Frontal cortex (tissue), 4 donors: ENCODE measurements around the gene OR2V2. TPM values are rescaled to one million over a fixed set of nuclear protein-coding genes. Genes with fewer than 3 reads are reported as not detected.

Experiments
- DNase-seq, 2 donors: peaks; one replicate each; pipeline ENCODE4 v3.0.0; 2012; ENCODE audit warnings: low spot score in 2 of 2
- FAIRE-seq: peaks from 2 replicates; lab custom pipeline; 2012; peaks lifted over from hg19 to GRCh38; lab: Jason Lieb, UNC
- total RNA-seq: library from RNA; depleted of rRNA; stranded (reverse); fragments of >200 nt; gene quantifications from one replicate; pipeline ENCODE4 v1.2.3, GENCODE V29; 2014
- donor health status: control.
- donor health status: control.
- donor health status: control.

Gene OR2V2
- total RNA-seq, 1 donor from 2014 or later = not detected

GRCh38 chr5:181199881-181200638, 52.7 kb downstream of the OR2V2 start:
- DNase-seq (no peak), FAIRE-seq (no peak)

GRCh38 chr5:181200816-181201215, 53.4 kb downstream of the OR2V2 start:
- FAIRE-seq (no peak), DNase-seq (no peak)

GRCh38 chr5:181203093-181203711, 55.8 kb downstream of the OR2V2 start:
- DNase-seq = no peak
- no peak for FAIRE-seq

GRCh38 chr5:181203777-181204112, 56.4 kb downstream of the OR2V2 start:
- FAIRE-seq = no peak
- no peak for DNase-seq

- DNase-seq = no peak
- FAIRE-seq = no peak
Observed at GRCh38 chr5:181204113-181204825, 56.9 kb downstream of the OR2V2 start.

- FAIRE-seq (no peak), DNase-seq (no peak)
Observed at GRCh38 chr5:181204826-181205760, 57.7 kb downstream of the OR2V2 start, which contains the start of gene TRIM7. Gene TRIM7 (minus strand): TSS chr5:181205196. CDS start chr5:181205110, 86 bp downstream.

GRCh38 chr5:181205761-181206649, 58.6 kb downstream of the OR2V2 start:
- FAIRE-seq (no peak), DNase-seq (no peak)

- FAIRE-seq = no peak
- no peak for DNase-seq
Observed at GRCh38 chr5:181207214-181207959, 60.0 kb downstream of the OR2V2 start.

GRCh38 chr5:181207960-181208253, 60.5 kb downstream of the OR2V2 start:
- FAIRE-seq (no peak), DNase-seq (no peak)

Other genes with a start within 250 kb of the OR2V2 start
- not detected for gene BTNL8, start 248.4 kb upstream of the OR2V2 start, total RNA-seq
- not detected for gene BTNL3, start 158.7 kb upstream of the OR2V2 start, total RNA-seq
- 2.9 TPM for gene BTNL9, start 107.3 kb upstream of the OR2V2 start, total RNA-seq
- gene OR2V1, start 16.4 kb upstream of the OR2V2 start, total RNA-seq = not detected
- gene TRIM7, start 57.6 kb downstream of the OR2V2 start, total RNA-seq = 2.0 TPM
- 12.2 TPM for gene TRIM41, start 75.7 kb downstream of the OR2V2 start, total RNA-seq
- 3,351 TPM for gene RACK1, start 96.3 kb downstream of the OR2V2 start, total RNA-seq
- 9.8 TPM for gene TRIM52, start 113.6 kb downstream of the OR2V2 start, total RNA-seq
- gene OR4F3, start 219.7 kb downstream of the OR2V2 start, total RNA-seq = not detected